Osteocyte (in vitro differentiated cells): ENCODE results near the gene TRIM46. TPM values are rescaled to one million over a fixed set of nuclear protein-coding genes. Genes with fewer than 3 reads are reported as not detected.

Source experiments
- total RNA-seq: library from RNA; stranded (reverse); gene quantifications from 2 replicates; pipeline ENCODE4 v1.2.1, GENCODE V29; 2021

TRIM46 gene
- total RNA-seq, 1 donor from 2014 or later, result 7.7 TPM

Other genes with a start within 250 kb of the TRIM46 start
- 29.5 and 34.5 TPM in 2 replicates for gene PMVK, start 237.1 kb upstream of the TRIM46 start, total RNA-seq
- gene PBXIP1, start 217.8 kb upstream of the TRIM46 start, total RNA-seq, result 90.1 and 92.6 TPM in 2 replicates
- gene PYGO2, start 212.1 kb upstream of the TRIM46 start, total RNA-seq, result 29.2 and 30.4 TPM in 2 replicates
- gene SHC1, start 203.1 kb upstream of the TRIM46 start, total RNA-seq, result 219 and 239 TPM in 2 replicates
- 38.5 and 39.6 TPM in 2 replicates for gene CKS1B, start 199.2 kb upstream of the TRIM46 start, total RNA-seq
- gene FLAD1, start 190.5 kb upstream of the TRIM46 start, total RNA-seq, result 30.2 and 31.2 TPM in 2 replicates
- gene LENEP, start 180.3 kb upstream of the TRIM46 start, total RNA-seq, result not detected in 2 replicates
- 34.4 and 37.8 TPM in 2 replicates for gene ZBTB7B, start 171.0 kb upstream of the TRIM46 start, total RNA-seq
- 0.75 and 1.0 TPM in 2 replicates for gene DCST2, start 140.1 kb upstream of the TRIM46 start, total RNA-seq
- gene DCST1, start 140.0 kb upstream of the TRIM46 start, total RNA-seq, result not detected in 2 replicates
- 88.4 and 89.4 TPM in 2 replicates for gene ADAM15, start 122.5 kb upstream of the TRIM46 start, total RNA-seq
- 10.1 and 12.4 TPM in 2 replicates for gene EFNA4, start 110.1 kb upstream of the TRIM46 start, total RNA-seq
- gene EFNA3, start 95.0 kb upstream of the TRIM46 start, total RNA-seq, result 2.1 and 2.9 TPM in 2 replicates
- gene EFNA1, start 46.0 kb upstream of the TRIM46 start, total RNA-seq, result 29.3 and 31.3 TPM in 2 replicates
- 26.5 and 26.6 TPM in 2 replicates for gene SLC50A1, start 38.0 kb upstream of the TRIM46 start, total RNA-seq
- 61.3 and 64.4 TPM in 2 replicates for gene DPM3, start 33.3 kb upstream of the TRIM46 start, total RNA-seq
- 190 and 201 TPM in 2 replicates for gene KRTCAP2, start 545 bp upstream of the TRIM46 start, total RNA-seq
- 55.4 and 57.2 TPM in 2 replicates for gene THBS3, start 34.0 kb downstream of the TRIM46 start, total RNA-seq
- 31.9 and 33.2 TPM in 2 replicates for gene MTX1, start 34.8 kb downstream of the TRIM46 start, total RNA-seq
- 36.6 and 37.6 TPM in 2 replicates for gene ENTREP3, start 81.6 kb downstream of the TRIM46 start, total RNA-seq
- 73.7 and 74.6 TPM in 2 replicates for gene SCAMP3, start 88.5 kb downstream of the TRIM46 start, total RNA-seq
- 53.7 and 63.5 TPM in 2 replicates for gene CLK2, start 99.7 kb downstream of the TRIM46 start, total RNA-seq
- gene HCN3, start 103.6 kb downstream of the TRIM46 start, total RNA-seq, result 3.7 and 4.1 TPM in 2 replicates
- gene PKLR, start 127.6 kb downstream of the TRIM46 start, total RNA-seq, result not detected in 2 replicates
- 119 and 127 TPM in 2 replicates for gene FDPS, start 135.0 kb downstream of the TRIM46 start, total RNA-seq
- gene RUSC1, start 147.0 kb downstream of the TRIM46 start, total RNA-seq, result 34.4 and 35.4 TPM in 2 replicates